Measurements from ENCODE around the gene COX14. TPM values are rescaled to one million over a fixed set of nuclear protein-coding genes. Genes with fewer than 3 reads are reported as not detected.

Gene COX14
- 68.2 TPM for total RNA-seq
- 242 TPM for polyA plus RNA-seq (ENCODE audit: insufficient read depth, low read depth, low replicate concordance)
- long read RNA-seq, donor 1, transcript COX14-203 (2 exons, 739 nt): major isoform, 28 of 39 reads
- long read RNA-seq, donor 1, partial matches to known transcripts: 10 of 39 reads
- long read RNA-seq, donor 1, other reads (novel, unspliced or antisense): 0 of 39 reads
- long read RNA-seq, donor 2, transcript COX14-203 (2 exons, 739 nt): major isoform, 46 of 47 reads
- long read RNA-seq, donor 2, partial matches to known transcripts: 0 of 47 reads
- long read RNA-seq, donor 2, other reads (novel, unspliced or antisense): 0 of 47 reads
- long read RNA-seq, donor 3, transcript COX14-203 (2 exons, 739 nt): major isoform, 71 of 73 reads
- long read RNA-seq, donor 3, partial matches to known transcripts: 0 of 73 reads
- long read RNA-seq, donor 3, other reads (novel, unspliced or antisense): 0 of 73 reads
- long read RNA-seq, donor 4, transcript COX14-203 (2 exons, 739 nt): major isoform, 46 of 56 reads
- long read RNA-seq, donor 4, partial matches to known transcripts: 8 of 56 reads
- long read RNA-seq, donor 4, other reads (novel, unspliced or antisense): 0 of 56 reads
- long read RNA-seq, donor 5, partial matches to known transcripts: 0 of 3 reads
- long read RNA-seq, donor 5, other reads (novel, unspliced or antisense): 0 of 3 reads
- long read RNA-seq, donor 6, transcript COX14-203 (2 exons, 739 nt): major isoform, 97 of 127 reads
- long read RNA-seq, donor 6, partial matches to known transcripts: 27 of 127 reads
- long read RNA-seq, donor 6, other reads (novel, unspliced or antisense): 0 of 127 reads
- long read RNA-seq, donor 7, transcript COX14-203 (2 exons, 739 nt): major isoform, 20 of 26 reads
- long read RNA-seq, donor 7, partial matches to known transcripts: 3 of 26 reads
- long read RNA-seq, donor 7, other reads (novel, unspliced or antisense): 1 of 26 reads
- long read RNA-seq, donor 8, transcript COX14-203 (2 exons, 739 nt): major isoform, 44 of 44 reads
- long read RNA-seq, donor 8, partial matches to known transcripts: 0 of 44 reads
- long read RNA-seq, donor 8, other reads (novel, unspliced or antisense): 0 of 44 reads
- long read RNA-seq, donor 9, transcript COX14-203 (2 exons, 739 nt): major isoform, 27 of 36 reads
- long read RNA-seq, donor 9, partial matches to known transcripts: 9 of 36 reads
- long read RNA-seq, donor 9, other reads (novel, unspliced or antisense): 0 of 36 reads
- long read RNA-seq, donor 10, transcript COX14-203 (2 exons, 739 nt): major isoform, 40 of 58 reads
- long read RNA-seq, donor 10, partial matches to known transcripts: 16 of 58 reads
- long read RNA-seq, donor 10, other reads (novel, unspliced or antisense): 0 of 58 reads

- peak; percentile 100 for DNase-seq
- Histone ChIP-seq H3K4me3 (ENCODE audit: low read length in 3 of 3) (peak within 1 kb of the TSS; percentile 95 to 100 (median 99)), H3K4me1 (ENCODE audit: control insufficient read depth in 2 of 3, insufficient read depth in 2 of 3, low read depth in 1 of 3, low read length in 3 of 3) (peaks cover 0 to 41% (median 21%) of the 10 kb centered on the region in 3 donors), H3K9me3 (ENCODE audit: control insufficient read depth in 2 of 3, insufficient read depth in 1 of 3, low read length in 3 of 3) (no peaks in the 10 kb centered on the region), H3K36me3 (ENCODE audit: control insufficient read depth in 2 of 3, insufficient read depth in 3 of 3, low read length in 3 of 3) (peaks cover 0 to 6% (median 3%) of the 10 kb centered on the region in 3 donors), H3K9ac (ENCODE audit: low read length in 3 of 3) (peak within 1 kb of the TSS; percentile 94 to 99 (median 99)), H3K27ac (ENCODE audit: low read depth in 2 of 2, low read length in 2 of 2) (peak within 1 kb of the TSS; percentile 98 to 99), H3K27me3 (ENCODE audit: control insufficient read depth, insufficient read depth, low read length) (no peaks in the 10 kb centered on the region)
- TF ChIP-seq, protein P1, sequence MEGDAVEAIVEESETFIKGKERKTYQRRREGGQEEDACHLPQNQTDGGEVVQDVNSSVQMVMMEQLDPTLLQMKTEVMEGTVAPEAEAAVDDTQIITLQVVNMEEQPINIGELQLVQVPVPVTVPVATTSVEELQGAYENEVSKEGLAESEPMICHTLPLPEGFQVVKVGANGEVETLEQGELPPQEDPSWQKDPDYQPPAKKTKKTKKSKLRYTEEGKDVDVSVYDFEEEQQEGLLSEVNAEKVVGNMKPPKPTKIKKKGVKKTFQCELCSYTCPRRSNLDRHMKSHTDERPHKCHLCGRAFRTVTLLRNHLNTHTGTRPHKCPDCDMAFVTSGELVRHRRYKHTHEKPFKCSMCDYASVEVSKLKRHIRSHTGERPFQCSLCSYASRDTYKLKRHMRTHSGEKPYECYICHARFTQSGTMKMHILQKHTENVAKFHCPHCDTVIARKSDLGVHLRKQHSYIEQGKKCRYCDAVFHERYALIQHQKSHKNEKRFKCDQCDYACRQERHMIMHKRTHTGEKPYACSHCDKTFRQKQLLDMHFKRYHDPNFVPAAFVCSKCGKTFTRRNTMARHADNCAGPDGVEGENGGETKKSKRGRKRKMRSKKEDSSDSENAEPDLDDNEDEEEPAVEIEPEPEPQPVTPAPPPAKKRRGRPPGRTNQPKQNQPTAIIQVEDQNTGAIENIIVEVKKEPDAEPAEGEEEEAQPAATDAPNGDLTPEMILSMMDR (IDR thresholded peaks at IDR 0.05; ENCODE audit: borderline replicate concordance, extremely low read depth, insufficient read depth): peak; percentile 74
- intact Hi-C loops (cut with DNase I): no loop called here
- peak; percentile 98 for FAIRE-seq
Measured at GRCh38 chr12:50111693-50112455, at the start of gene COX14. TSS of gene COX14 (plus strand) at chr12:50112236. CDS start at chr12:50120044, 7,808 bp downstream.

GRCh38 chr12:50062728-50063460 is 49.1 kb upstream of the COX14 start:
- Histone ChIP-seq H3K4me3 (ENCODE audit: low read length in 3 of 3) (no peak overlapping the region), H3K9me3 (ENCODE audit: control insufficient read depth in 2 of 3, insufficient read depth in 1 of 3, low read length in 3 of 3) (no peaks in the 10 kb centered on the region), H3K9ac (ENCODE audit: low read length in 3 of 3) (no peak overlapping the region), H3K36me3 (ENCODE audit: control insufficient read depth in 2 of 3, insufficient read depth in 3 of 3, low read length in 3 of 3) (no peaks in the 10 kb centered on the region), H3K27me3 (ENCODE audit: control insufficient read depth, insufficient read depth, low read length) (no peaks in the 10 kb centered on the region), H3K27ac (ENCODE audit: low read depth in 2 of 2, low read length in 2 of 2) (no peak overlapping the region), H3K4me1 (ENCODE audit: control insufficient read depth in 2 of 3, insufficient read depth in 2 of 3, low read depth in 1 of 3, low read length in 3 of 3) (no peaks in the 10 kb centered on the region)
- TF ChIP-seq, protein P1 (IDR thresholded peaks at IDR 0.05; ENCODE audit: borderline replicate concordance, extremely low read depth, insufficient read depth): no peak
- FAIRE-seq (no peak), DNase-seq (peak in 1 of 5 donors; percentile 39)
- intact Hi-C loops (cut with DNase I): no loop called here

Data from kidney (tissue), 22 donors.